ENCODE measurements around the gene HSPA12B.

The HSPA12B gene

DNA sequence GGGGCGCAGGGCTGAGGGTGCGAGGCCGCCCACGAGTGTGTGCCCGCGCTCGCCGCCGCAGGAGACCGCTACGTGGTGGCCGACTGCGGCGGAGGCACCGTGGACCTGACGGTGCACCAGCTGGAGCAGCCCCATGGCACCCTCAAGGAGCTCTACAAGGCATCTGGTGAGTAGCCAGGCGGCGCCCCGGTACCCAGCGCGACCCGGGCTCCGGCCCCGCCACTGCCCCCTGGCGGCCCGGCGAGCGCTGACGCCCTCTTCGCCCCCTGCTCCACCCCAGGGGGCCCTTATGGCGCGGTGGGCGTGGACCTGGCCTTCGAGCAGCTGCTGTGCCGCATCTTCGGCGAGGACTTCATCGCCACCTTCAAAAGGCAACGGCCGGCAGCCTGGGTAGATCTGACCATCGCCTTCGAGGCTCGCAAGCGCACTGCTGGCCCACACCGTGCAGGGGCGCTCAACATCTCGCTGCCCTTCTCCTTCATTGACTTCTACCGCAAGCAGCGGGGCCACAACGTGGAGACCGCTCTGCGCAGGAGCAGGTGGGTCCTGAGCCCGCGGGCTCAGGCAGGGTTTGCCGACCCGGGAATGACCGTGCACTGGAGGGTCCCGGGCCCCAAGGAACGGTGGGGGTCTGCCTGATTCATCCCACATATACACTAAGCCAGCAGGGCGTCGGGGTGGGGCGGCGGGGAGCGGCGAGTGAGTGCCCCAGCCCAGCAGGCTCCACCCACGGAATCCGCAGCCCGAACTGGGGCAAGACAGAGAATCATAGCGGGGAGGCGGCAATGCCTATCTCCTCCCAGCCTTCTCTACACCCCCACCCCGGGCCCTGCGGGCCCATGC, 17.4 kb downstream of the HSPA12B start:
- no peak for DNase-seq

DNA sequence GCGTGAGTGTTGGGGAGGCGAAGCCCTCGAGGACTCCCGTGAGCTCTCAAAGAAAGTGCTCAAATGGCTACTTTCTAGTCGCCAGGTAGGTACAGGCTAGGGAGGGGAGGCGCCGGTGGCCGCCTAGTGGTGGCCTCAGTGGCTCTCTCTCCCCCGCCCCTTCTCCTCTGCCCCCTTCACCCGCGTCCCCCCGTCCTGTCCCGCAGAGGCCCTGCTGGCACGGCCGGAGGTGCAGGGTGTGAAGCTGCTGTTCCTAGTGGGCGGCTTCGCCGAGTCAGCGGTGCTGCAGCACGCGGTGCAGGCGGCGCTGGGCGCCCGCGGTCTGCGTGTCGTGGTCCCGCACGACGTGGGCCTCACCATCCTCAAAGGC, 18.8 kb downstream of the HSPA12B start:
- no peak for DNase-seq

DNA sequence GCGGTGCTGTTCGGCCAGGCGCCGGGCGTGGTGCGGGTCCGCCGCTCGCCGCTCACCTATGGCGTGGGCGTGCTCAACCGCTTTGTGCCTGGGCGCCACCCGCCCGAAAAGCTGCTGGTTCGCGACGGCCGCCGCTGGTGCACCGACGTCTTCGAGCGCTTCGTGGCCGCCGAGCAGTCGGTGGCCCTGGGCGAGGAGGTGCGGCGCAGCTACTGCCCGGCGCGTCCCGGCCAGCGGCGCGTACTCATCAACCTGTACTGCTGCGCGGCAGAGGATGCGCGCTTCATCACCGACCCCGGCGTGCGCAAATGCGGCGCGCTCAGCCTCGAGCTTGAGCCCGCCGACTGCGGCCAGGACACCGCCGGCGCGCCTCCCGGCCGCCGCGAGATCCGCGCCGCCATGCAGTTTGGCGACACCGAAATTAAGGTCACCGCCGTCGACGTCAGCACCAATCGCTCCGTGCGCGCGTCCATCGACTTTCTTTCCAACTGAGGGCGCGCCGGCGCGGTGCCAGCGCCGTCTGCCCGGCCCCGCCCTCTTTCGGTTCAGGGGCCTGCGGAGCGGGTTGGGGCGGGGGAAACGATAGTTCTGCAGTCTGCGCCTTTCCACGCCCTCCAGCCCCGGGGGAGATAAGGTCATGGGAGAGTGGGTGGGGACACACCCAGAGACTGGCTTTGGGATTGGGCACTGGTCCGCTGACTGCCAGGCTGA, 19.3 kb downstream of the HSPA12B start:
- peak; percentile 26 for DNase-seq

DNA sequence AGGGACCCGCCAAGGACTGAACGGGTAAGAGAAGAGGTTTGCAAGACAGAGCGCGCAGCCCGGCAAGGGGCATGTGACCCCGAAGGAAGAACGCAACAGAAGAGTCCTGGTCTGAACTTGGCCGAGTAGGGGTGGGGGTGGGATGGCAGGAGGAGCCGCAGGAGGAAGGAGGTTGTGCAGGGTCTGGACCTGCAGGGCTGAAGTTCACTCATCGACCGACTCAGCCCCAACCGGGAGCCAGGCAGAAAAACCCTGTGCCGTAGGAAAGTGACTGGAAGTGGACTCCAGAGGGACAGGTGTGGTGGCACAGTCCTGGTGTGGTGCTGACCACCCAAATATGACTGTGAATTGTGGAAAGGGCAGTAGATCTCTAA, 19.9 kb downstream of the HSPA12B start:
- no peak for DNase-seq

DNA sequence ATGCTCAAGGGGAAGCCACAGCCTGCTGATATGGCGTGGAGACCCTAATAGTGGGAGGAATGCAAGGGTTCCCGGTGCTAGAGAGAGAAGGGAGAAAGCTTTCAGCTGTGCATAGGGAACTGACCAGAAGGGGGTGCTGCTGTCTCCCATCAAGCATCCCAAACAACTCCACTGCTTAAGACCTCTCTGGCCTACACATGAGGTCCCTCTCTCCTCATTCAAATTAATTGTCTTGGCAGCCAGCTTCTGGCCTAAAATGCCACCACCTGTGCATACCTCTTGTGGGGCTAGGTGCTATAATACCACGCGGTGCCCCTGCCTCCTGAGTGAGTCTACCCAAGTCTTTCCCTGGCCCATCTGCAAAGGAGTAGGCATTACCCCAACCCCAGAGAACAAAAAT, 20.6 kb downstream of the HSPA12B start:
- DNase-seq, result peak; percentile 44

DNA sequence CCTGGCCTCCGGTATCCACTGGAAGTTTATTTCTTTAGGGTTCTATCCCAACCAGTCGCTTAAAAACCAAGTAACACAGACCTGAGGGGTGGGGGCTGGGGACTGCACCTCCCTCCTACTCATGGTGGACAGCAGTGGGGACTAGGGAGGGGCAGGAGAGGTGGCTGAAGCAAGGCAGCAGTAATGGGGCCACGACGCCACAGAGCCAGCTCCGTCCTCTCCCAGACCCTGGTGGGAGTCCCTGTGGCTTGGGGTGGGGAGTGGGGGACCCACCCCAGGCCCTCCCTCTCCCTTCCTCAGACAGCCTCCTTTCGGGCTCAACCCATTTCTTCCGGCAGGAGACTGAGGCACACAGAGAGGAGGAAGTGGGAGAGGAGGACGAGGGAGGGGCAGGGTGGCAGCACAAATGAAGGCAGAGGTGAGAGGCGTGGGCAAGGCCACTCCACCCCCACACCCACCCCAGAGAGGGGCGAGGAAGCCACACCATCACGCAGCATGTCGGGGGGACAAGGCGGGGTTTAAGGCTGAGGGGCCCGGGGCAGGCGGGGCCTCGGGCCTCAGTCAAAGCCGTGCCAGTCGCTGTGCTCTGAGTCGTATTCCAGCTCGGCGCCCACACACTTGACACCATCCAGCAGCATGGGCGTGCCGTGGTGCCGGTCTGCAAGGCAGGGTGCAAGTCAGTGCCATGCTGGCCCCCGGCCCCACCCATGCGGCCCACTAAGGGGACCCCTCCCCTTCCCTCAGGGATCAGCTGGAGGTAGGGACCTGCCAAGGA, 21.2 kb downstream of the HSPA12B start:
- no peak for DNase-seq

DNA sequence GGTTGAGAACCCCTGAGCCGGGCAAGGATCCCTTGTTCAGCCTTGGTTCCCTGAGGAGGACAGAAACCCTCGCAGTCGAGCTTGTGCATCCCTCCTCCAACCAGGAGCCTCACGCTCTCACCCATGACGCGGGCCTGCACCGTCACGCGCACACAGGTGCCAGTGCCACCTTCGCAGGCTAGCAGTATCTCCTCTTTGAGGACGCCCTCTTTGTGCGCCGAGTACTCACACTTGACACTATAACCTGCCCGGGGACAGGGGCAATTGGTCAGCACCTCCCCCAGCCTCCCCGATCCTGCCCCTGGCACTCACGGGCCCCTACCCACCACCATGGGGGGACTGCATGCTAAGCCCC, 21.8 kb downstream of the HSPA12B start:
- no peak for DNase-seq

DNA sequence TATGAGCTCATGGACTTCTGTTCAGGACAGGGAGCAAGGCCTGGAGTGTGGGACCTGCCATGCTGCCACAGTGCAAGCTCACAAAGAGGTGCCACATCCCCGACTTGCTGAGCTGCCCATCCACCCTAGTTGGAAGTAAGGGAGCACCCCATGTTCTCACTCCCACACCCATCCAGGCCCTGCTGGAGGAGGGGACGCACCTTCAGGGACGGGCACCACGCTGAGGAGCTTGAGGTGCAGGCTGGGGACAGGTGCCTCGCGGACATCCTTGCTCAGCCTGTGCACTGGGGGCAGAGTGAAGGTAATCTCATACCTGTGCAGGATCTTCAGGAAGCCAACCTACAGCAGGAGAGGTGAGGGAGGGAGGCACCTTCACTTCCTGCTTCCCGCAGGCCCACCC, 22.8 kb downstream of the HSPA12B start:
- no peak for DNase-seq

DNA sequence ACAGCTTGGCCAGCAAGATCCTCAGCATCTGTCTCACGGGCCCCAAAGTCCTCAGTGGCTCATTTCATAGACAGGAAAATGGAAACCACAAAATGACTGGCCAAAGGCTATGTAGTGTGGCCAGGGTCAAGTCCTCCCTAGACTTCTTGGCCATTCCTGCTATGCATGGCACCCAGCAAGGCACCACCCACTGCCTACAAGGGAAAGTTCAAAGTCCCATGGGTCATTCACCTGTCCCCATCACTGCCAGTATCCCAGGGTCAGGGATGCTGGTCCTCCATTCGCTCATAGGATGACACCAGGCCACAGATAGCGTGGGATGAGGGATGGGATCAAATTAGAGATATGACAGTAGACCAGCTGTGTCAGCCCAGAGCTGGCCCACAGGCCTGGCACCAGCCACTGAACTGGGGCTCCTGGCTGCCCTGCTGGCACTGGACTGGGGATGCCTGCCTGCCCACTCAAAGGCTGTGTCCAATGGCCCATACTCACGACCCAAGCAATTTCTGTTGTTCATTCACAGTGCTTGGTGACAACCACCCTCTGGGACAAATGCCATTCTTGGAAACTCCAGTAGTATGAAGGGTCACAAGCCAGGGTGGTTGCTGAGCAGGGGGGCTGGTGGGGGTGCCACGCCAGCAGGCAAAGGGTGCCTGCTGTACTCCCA, 23.5 kb downstream of the HSPA12B start:
- no peak for DNase-seq

DNA sequence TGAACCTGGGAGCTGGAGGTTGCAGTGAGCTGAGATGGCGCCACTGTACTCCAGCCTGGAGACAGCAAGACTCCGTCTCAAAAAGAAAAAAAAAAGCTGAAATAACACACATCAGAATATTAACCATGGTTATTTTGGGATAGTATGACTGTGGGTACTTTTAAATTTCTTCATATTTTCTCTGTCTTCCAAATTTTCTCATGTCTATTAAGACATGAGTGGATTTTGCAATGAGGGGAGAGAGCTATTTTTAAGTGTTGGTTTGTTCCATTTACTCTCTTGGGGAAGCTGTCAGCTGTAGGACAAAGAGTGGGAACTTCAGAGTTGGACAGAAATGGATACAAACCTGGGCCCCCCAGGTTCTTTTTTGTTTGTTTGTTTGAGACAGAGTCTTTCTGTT, 24.8 kb downstream of the HSPA12B start:
- no peak for DNase-seq

DNA sequence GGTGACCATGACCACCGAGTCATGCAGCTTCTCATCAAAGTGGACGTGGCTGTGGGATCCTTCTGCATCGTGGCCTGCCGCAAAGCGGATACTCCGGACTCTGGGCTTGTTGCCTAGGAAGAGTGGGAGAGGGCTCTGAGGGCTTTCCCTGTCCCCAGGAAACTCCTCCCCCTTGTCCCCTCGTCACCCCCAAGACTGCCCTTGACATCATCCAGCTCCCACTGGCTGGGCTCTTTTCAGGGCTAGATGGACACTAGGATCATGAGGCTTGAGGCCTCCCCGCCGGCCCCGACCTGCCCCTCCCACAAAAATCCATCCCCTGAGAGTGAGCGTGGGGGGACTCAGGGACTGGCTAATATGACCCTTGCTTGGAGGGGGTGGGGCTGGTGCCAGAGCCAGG, 26.1 kb downstream of the HSPA12B start:
- no peak for DNase-seq

DNA sequence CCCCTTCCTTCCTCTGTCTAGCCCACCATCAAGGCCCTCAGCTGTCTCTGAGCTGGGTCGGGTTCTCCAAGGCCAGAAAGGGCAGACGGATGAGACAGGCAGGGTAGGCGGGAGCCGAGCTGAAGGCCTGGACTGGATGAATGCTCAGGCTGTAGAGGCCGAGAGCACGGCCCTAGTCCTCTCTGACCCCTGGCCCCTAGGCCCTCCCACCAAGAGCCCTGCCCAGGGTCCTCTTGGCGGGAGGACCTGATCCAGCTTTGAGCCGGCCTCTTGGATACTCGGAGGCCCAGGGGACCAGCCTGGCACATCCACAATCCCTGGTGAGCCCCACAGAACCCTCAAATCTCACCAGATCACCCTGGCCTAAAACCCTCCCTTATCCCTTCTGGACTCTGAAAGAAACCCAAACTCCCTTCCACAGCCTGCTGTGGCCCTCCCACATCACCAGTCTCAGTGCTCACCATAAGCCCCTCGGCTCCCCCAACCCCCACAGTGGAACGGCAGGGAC, 26.9 kb downstream of the HSPA12B start:
- DNase-seq, result no peak

DNA sequence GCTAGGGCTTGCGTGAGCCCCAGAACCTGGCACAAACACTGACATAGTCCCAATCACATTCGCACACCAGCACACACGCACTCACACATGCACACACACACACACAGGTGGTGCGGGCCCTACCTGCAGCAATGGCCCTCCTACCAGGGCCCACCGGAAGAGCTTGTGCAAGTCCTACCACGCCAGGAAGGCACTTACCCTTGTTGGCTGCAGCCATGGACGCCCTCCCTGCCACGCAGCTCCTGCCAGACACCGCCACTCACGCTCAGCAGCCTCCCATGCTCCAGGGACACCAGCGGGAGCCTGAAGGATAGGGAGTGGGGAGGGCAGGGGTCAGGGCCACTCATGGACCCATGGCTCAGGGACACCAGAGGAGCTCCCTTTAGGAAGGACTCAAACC, 27.4 kb downstream of the HSPA12B start:
- no peak for DNase-seq

DNA sequence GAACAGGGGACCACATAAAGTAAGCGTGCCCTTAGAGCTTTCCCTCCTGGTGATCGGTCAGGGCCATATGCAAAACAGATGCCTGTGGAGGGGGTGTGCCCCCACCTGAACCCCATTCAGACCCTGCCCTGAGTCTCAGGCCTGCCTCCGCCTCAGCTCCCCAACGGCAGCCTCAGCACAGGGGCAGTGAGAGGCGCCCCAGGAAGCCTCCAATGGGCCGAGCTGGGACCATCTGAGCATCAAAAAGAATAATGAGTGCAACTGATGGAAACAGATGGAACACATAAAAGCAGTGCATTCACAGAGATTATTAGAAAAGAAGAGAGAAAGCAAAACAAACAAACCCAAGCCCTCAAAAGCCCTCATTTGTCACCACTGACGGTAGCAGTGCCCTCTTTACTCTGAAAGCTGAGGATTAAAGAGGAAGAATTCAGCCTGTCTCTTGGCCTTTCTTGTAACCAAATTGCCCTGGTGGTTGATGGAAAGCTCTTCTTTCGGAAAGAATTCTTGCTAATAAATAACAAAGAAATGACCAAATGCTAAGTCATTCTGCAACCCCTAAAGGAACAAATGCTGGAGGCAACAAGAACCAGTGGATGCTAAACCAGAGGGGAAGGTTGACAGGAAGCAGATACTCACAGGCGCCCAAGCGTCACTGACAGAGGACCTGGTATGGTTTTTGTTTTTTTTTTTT, 28.3 kb downstream of the HSPA12B start:
- DNase-seq, result no peak

DNA sequence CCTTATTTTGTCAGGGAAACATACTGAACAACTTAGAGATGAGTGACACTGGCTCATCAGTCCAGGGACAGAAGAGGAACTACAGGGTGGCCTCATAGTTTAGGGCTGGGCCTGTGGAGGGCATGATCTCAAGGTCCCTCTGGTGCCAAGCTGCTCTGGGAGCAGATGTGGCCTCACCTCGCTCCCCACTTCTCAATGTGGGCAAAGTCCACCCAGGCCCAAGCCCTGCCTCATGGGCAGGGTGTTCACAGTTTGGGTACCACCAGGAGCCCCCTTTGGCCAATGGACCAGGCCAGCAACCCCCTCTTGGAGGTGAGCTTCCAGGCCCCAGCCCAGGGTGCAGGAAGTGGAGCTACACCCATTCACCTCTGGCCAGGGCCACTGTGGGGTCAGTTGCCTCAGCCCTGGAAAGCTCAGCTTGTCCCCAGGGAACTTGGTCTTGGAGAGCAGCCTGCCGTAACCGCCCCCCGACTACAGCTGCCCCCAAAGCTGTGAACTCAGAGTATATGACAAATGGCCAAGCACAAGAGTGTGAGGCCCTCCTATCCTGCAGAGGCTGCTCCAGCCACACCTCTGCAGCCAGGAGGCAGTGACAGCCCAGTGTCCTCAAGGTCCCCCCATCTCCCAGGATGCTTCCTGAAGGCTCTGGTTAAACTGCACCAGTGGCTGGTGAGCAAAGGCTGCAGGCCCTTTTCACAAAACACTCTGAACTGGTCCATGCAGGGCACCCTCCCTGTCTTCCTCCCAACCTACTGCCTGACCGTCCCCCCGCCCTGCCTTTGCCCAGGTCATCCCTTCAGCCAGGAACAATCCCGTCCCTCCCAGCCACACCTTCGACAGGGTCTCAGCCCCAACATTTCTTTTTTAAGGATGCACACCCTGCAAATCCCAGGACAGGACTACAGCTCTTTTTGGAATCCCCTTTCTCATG, 31.5 kb downstream of the HSPA12B start:
- no peak for DNase-seq

DNA sequence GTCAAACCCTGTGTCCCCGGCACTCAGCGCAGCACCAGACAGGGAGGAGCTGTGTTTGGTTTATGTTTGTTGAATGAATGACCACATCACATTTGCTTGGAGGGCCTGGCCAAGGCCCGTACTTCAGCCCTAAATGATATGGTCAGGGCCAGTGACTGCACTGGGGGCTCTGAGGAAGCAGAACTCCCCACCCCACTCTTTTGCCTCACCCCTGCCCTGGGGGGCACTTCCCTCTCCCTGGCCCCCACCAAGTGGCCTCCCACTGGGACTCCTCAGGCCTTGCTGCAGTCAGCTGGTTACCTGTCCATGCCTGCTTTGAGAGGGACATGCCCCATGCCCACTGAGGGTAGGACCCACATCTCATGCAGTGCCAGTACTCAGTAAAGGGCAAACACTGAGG, 32.2 kb downstream of the HSPA12B start:
- no peak for DNase-seq

DNA sequence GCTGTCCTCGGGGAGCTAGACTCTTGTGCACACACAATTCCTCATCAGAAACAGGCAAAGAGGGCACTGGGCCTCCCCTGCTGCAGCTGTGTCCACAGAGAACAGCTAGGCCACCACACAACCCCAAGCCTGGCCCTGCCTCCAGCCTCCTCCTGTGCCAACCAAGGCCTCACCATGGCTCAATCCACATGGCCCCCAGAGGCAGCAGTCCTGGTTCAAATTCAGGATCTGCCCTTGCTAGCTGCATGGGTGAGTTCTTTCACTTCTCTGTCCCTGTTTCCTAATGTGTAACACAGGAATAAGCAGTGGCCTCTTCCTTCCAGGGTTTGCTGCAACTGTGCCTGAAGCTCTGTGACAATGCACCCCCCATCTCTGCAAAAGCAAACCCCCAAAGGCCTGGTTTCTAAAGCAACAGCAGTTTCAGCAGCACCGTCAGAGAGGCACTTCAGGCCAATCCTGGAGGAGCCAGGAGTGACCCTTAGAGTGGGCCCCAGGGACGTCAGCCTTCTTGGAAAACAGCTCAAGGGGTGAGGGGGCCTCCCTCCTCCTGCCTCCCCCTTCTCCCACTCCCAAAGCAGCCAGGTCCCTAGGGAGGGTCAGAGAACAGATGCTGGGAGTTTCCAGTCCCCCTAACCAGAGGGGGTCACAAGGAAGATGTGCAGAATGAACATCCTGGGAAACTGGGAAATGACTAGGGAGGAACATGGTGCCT, 32.8 kb downstream of the HSPA12B start:
- DNase-seq, result no peak

DNA sequence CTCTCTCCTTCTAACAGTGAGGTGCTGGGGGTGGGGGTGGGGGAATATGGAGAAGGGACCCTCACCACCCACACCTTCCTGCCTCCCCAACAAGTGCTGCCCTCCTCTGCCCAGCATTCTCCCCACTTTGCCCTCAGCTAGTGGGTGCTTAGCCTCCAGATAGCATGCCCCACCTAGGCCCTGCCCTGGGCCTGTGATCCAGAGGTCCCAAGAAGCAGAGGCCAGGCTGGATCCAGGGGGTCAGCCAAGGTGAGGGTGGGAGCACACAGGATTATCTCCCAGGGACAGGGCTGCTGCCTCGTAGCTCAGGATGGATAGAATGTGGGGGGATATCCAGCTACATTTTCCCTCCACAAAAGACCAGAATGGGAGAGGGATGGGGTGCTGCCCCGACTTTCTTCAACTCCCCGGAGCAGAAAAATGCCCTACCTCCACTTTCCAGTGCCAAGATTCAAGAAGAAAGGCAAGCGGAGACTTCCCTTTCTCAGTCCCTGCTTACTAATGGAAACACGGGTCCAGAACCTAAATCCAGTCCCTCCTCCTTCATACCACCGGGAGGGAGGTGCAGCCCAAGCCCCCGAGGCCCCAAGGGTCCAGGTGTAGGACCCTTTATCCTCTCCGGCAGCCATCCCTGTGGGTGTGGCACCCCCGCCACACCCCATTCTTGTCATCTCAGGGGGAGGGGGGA, 34.1 kb downstream of the HSPA12B start:
- DNase-seq, result no peak

DNA sequence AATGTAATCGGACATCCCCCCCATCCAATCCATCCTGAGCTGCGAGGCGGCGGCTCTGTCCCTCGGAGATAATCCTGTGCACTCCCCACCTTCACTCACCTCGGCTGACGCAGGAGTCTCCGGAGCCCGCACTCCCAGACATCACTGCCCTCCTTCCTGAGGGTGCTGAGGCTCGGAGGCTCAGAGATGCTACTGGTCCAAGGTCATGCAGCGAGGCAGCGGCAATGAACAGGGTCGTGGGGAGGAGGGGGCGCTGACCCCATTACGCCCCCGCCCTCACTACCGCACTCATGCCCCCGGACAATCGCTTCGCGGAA, 34.6 kb downstream of the HSPA12B start:
- no peak for DNase-seq
